Activated CD4-positive, alpha-beta T cell treated with anti-CD3 and anti-CD28 coated beads, Interleukin-2, amount 50 U/mL, for 24 hours (primary cell): Measurements from ENCODE around the gene SFSWAP.
"Not testable (repeated sequence)": the region's sequence is repeated elsewhere in the genome, so short reads cannot be mapped to it uniquely, and the experiment has no call there.

Experiments used
- DNase-seq, 2 donors: peaks; one replicate each; pipeline ENCODE4 v3.0.0-alpha.2; 2020; ENCODE audit warnings: low read depth in 1 of 2, low spot score in 1 of 2

SFSWAP gene

DNA sequence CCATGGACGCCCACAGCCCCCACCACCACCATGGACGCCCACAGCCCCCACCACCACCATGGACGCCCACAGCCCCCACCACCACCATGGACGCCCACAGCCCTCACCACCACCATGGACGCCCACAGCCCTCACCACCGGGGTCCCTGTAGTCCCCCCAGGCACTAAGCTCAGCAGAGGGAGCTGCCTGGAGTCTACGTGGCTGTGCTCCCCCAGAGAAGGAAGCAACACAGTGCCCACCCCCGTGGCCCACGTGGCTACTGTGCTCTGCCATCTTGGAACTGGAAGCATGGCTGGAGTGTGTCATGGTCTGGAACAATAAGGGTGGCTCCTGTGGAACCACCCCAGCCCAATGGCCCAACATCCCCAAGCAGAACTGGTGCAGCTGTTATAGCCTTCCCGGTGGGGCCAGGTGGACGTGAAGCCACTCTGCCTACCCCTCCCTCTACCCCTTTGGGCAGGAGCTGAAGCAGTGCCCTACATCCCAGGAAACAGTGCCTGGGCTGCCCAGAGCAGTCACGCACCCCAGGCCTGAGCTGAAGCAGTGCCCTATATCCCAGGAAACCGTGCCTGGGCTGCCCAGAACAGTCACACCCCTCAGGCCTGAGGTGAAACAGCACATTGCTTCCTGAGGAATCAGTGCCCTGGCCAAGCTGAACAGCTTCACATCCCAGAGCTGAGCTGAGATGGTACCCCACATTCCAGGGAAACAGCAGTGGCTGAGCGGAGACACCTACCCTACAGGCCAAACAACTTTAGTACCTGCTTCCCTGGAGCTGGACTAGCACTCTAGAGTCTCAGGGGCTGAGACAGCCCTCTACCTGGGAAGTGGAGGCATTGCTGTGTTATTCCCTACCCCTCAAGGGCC is 9.0 kb upstream of the SFSWAP start:
- no peak for DNase-seq

DNA sequence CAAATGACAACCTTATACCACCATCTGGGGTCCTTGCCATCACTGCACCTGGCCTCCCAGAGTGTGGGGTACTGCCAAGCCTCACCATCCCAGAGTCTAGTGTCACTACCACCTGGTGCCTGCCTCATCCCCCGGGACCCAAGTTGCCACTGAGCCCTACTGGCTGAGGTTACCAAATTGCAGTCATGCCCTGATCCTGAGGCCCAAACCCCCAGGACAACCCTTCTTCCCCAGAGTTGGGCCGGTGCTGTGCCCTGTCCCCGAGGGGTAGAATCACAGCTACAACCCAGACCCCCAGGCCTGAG is 8.4 kb upstream of the SFSWAP start:
- no peak for DNase-seq

DNA sequence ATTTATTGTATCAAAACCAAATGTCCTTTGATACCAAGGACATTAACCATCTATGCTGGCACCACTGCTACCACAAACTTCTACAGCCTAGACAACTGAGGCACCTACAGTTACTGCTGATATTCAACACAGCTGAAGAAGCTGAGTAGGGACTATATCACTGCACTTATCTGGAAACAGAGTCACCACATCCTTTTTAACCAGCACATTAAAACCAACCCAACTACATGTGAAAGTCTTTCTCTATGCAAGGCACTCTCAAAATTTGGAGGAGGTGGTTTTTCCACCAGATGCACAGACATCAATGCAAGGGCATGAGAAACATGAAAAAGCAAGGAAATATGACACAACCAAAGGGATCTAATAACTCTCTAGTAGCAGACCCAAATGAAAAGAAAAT is 7.7 kb upstream of the SFSWAP start:
- no peak for DNase-seq

DNA sequence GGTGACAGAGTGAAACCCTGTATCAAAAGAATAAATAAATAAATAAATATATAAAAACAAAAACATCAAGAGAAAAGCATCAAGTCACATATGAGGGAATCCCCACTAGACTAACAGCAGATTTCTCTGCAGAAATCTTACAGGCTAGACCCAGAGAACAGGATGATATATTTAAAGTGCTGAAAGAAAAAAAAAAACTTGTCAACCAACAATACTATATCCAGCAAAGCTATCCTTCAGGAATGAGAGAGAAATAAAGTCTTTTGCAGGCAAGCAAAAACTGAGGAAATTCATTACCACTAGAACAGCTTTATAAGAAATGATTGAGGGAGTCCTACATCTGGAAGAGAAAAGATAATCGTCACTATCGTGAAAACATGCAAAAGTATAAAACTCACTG is 6.4 kb upstream of the SFSWAP start:
- no peak for DNase-seq

DNA sequence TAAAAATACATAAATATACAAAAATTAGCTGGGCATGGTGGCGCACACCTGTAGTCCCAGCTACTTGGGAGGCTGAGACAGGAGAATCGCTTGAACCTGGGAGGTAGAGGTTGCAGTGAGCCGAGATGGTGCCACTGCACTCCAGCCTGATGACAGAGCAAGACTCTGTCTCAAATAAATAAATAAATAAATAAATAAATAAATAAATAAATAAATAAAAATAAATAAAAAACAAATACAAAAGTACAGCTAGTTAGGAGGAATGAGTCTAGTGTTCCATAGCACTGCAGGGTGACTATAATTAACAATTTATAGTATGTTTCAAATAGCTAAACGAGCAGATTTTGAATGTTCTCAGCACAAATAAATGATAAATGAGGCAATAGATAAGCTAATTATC is 4.2 kb upstream of the SFSWAP start:
- not testable (repeated sequence) for DNase-seq

DNA sequence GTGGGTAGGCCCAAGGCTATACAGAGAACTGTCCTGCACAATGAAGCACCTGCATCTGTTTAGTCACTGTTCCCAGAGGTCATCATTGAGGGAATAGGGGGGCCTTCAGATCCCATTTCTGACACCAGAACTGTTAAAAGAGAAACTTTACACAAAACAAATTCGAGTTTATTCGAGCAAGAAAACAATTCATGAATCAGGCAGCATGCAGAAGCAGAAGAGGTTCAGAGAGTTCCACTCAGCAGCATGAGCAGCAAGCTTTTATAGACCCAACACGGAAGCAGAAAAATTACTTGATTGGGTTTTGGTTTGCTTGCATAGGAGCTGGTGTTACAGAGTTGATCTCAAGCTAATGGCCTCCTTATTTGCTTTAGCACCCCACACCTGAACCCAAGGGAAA is 1.7 kb upstream of the SFSWAP start:
- DNase-seq: no peak

DNA sequence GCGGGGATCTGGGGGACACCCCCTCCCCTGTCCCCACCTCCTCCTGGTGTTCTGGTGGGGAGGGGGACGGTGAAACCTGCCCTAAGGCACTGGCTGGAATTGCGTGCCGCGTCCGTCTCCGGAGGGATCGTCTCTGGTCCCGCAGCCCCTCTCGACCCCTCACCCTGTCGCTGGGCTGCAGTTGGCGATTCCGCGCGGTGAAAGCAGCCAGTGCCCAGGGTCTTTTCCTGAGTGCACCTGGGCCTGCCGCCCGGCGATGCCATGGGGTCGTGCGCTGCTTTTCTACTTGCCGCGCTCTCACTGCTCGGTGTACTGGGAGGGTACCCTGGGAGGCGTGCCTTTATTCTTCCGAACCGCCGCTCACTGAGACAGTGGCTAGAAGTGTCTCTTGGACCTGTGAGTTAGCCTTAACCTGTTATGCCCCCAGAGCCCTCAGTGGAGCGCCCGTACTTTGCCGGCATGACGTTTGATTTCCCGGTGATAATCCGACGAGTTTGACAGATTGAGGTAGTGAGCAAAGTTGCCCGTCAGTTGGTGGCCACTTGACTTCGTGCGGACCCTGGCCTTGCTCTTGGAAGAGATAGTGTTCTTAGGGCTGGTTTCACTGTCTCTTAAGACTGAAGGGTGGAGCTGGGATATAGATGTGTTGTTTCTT is 788 bp downstream of the SFSWAP start:
- DNase-seq: no peak

DNA sequence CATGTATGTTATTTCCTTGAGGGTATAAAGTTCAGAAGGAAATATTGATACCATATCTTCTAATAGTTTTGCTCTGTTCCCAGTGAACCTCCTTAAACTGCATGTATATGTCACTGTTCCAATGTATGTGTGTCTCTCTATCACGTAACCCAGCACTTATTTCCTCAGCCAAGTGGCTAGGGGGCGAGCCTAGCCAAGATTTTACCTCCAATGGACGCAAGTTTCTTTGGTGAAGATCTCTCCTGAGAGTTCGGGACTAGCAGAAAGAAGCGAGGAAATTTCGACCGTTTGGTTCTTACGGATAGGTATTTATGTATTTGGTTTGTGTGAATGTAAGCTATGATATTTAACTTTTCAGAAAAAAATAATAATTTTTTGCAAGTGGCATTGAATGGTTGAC is 2.5 kb downstream of the SFSWAP start:
- DNase-seq: no peak

DNA sequence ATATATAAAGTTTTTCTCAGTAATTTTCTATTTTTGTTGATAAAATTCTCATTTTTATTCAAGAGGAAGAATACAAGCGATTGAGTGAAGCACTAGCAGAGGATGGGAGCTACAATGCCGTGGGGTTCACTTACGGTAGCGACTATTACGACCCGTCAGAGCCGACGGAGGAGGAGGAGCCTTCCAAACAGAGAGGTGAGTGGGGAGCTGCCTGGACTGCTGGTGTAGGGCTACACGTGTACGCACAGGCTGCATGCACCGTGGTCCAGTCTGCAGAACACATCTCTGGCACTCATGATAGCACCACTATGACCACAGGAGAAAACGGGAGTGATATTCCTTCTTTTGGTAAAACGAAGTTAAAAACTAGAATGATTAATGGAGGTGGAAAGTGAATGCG is 3.9 kb downstream of the SFSWAP start:
- DNase-seq: no peak

DNA sequence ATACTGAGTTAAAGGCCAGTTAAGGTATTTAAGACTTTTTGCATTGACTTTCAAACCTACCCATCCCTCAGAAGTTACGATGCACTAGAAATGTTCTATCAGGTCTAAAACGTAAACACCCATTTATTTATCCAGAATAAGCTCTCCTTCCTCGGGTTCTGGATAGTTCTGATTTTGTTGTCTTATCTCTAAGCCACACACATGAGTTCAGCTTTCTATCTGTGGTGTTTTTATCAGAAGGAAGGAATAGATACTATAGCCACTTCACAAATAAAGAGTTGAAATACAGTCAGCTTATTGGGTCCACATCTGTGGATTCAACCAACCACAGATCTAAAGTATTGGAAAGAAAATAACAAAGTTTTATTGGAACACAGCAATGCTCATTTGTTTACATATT is 5.4 kb downstream of the SFSWAP start:
- DNase-seq: no peak

DNA sequence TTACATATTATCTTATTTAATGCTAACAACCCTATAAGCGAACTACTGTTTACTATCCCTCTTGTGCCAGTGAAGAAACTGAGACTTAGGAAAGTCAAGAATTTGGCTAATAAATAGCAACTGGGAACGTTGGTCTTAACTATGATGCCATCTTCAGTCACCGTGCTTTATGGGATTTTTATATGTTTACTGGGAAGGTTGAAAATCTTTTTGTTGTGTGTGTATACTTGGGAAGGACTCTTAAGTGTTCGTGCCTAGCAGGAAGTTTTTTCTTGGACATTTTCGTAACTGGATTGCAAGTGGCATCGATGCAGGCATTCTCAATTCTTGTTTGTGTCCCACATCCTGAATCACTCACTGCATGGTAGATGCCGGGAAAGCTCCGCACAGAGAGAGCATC is 9.4 kb downstream of the SFSWAP start:
- DNase-seq: no peak

DNA sequence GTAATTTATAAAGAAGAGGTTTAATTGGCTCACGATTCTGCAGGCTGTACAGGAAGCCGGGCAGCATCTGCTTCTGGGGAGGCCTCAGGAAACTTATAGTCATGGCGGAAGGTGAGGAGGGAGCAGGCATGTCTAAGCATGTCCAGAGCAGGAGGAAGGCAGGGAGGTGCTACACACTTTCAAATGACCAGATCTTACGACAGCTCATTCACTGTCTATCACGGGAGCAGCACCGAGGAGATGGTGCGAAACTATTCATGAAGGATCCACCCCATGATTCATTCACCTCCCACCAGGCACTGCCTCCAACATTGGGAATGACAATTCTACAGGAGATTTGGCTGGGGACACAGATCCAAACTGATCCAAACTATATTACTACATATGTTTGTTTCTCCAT is 10.0 kb downstream of the SFSWAP start:
- no peak for DNase-seq

DNA sequence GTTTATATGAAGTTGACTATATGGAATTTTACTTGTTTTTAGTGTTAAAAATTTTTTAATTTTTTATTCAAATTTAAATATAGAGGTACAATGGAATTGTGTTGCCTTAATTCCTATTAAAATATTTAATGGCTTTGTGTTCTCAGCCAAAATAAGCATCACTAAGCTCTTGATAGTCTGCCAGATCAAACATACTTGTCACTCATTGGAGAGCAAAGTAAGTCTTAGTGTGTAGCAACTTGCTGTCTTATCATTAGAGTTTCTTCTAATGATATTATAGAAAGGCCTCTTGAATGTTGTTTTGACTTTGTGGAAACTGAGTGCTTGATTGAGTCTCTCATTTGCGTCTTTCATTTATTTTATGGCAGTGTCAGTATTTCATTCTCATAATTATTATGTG is 10.7 kb downstream of the SFSWAP start:
- DNase-seq: no peak

DNA sequence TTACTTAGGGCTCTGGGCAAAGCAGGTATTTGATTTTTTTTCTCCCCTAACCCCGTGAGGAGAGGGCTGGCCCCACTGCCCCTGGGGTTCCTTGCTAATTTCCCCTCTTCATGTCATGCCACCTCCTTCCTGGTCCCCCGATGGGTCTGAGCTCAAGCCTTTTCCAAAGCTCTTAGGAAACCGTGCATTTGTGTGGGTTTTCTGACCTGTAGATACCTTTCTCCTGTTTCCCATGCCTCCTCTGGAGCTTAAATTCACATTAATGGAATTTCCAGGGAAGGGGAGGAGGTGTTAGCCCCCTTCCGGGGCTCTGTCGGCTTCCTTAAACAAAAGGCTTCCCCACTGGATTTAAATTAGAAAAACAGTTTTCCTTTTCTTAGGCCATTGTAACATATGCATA is 12.6 kb downstream of the SFSWAP start:
- DNase-seq: no peak

DNA sequence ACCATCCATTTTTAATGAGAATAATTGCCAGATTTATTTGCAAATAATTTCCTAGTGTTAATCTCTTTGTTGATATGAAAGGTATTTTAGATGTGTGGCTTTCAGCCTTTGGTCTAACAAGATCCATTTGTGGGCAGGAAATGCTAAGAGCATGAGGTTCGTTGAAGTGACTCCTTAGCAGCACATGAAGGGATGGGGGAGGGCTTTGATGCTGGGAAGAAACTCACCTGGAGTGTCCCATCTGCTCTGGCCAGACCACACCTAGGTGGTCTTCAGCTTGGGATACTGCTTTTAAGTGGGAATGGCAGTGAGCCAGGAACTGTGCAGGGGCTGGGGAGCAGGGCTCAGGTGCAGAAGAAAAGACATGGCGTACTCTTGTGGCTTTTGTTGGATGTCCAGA is 13.6 kb downstream of the SFSWAP start:
- DNase-seq: no peak

DNA sequence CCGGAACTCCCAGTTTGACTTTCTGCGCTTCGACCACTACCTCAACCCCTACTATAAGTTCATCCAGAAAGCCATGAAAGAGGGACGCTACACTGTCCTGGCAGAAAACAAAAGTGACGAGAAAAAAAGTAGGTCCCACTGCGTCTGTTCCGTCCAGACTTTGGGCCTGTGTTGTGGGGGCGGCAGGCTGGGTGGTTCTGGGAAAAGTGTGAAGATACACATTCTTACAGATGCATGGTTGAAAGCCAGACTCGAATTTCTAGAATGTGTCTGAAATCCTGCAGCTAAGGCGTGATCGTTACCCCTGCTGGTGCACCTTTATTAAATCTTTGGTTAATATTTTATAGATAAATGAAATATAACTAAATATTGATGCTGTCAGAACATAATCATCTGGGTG is 14.6 kb downstream of the SFSWAP start:
- DNase-seq: no peak

DNA sequence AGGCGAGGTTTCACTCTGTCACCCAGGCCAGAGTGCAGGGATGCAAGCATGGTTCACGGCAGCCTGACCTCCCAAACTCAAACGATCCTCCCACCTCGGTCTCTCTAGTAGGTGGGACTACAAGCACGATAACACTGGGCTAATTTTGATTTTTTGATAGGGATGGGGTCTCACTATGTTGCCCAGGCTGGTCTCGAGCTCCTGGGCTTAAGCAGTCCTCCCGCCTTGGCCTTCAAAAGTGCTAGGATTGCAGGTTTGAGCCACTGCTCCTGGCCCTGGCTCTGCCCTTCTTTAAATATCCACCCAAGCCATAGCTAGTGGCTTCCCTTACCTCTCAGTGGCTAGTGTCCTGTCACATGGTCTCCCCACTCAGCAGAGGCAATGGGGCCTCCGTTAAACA is 17.8 kb downstream of the SFSWAP start:
- no peak for DNase-seq

DNA sequence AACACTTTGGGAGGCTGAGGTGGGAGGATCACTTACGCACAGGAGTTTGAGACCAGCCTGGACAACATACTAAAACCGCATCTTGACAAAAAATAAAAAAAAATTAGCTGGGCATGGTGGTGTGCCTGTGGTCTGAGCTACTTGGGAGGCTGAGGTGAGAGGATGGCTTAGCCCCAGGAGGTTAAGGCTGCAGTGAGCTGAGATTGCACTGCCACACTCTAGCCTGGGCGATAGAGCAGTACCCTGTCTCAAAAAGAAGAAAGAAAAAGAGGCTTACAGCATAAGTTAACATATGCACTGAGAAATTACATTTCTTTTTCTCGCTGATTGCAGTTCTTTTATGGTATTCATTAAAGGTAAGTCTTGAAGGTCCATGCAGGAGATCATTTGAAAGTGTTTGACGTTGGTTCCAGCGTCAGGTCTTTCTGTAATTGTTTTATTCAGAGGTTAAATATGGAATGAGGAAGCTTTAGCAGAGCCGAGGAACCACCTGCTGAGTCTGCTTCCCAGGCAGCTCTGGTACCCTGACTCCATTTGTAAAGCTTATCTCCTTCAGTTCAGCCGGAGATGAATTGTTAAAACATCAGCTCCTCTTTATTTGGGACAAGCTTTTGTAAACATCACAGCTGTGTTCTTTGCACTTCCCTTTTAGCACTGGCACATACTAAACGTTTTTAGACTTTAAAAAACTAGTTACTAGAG is 18.5 kb downstream of the SFSWAP start:
- no peak for DNase-seq

DNA sequence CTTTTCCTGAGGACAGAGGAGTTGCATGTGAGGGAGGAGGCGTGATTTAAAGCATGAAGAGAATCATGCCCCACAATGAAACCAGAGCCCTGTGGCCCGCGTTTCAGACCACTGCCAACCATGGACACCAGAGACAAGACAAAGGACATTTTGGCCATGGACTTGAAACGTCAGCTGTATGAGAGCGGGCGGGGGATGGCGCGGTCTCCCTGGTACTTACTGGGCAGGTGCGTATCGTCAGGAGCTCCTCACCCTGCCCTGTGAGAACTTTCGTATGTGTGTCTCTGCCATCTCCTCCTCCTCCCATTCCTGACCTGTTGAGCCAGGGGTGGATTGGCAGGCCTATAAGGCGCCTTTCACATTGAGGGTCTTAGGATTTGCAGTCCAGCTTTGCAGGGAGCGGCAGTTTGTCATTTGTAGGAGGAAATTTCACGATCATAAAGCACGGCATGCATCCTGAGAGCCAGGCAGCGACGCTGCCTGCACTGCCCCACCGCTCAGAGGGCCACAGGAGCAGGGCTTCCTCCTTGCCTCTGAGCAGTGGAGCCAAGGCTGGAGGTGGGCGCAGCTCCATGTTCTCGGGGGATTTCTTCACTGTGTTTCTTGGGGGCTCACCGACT is 22.2 kb downstream of the SFSWAP start:
- no peak for DNase-seq

DNA sequence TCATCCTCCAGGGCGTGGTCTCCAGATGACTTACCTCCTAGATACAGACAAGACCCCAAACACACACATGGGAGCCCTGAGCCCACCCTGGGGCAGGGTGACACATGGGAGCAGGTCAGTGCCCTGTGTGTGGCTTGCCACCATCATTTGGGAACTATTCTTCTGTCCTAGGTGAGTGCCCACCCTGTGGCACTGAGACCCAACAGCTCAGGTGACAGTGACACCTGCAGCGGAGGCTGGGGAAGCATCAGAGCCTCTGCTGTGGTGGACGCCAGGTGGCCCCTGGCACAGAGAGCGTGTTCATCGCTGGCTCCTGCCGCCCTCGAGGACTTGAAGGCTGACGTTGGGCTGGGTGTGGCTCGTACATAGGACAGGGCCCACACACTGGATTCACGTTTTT is 23.0 kb downstream of the SFSWAP start:
- no peak for DNase-seq

DNA sequence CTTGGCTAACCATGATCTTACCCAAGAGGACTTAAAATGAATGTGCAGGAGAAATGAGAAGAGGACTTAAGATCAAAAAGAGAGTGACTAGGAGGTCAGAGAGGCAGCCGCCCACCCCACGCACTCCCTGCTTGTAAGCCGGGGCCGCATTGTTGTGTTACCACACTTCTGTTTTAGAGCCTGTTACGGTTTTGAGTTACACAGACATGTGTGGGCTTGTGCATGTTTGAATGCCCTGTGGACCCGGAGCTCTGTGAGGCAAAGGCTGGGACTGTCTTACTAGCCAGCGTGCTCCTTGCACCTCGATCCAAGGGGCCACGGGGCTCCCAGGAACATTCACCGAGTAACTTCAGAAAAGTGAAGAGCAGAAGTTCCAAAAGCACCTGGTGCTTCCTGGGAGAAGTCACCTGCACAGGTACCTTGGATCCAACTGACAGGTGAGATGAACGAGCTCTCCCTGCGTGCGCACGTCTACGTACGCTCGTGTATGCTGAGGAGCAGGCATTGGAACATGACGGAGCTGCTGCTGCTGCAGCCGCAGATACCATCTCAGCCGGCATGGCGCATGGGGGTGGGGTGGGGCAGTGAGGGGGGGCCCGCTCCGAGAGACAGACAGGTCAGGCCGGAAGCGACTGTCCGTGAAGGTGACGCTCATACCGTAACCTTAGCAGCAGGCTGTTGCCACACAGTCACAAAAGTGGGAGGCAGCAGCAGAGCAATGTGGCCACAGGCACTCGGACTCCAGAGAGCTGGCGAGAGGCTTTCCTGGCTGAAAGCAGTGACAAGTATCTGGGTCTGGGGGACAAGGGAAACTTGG is 23.7 kb downstream of the SFSWAP start:
- DNase-seq: no peak
